T-cell (primary cell): ENCODE measurements around the gene AGER. TPM values are rescaled to one million over a fixed set of nuclear protein-coding genes. Genes with fewer than 3 reads are reported as not detected.
"Not testable (repeated sequence)": the region's sequence is repeated elsewhere in the genome, so short reads cannot be mapped to it uniquely, and the experiment has no call there.

Experiments used
- ATAC-seq, 4 experiments: fragments of 200-7000 bp in 3 of 4; fragments of 150-1000 bp in 1 of 4; cut with Tn5 transposase; replicated peaks in 1 of 4; 1 replicate in 3 of 4; 2 replicates in 1 of 4; pipeline ENCODE4 v1.10.0; 2021; ENCODE audit warnings: moderate library complexity in 3 of 4, mild to moderate bottlenecking in 2 of 4, moderate number of reproducible peaks in 1 of 4
- CTCF ChIA-PET, 2 donors: fragments of 300-600 bp; sonication (Branson Sonifier 250); formaldehyde crosslinking; loops; one replicate each; lab custom pipeline; 2022; ENCODE audit warnings: antibody characterized with exemption in 2 of 2; lab: Charles Lee
- POLR2A ChIA-PET, 2 donors: fragments of 300-600 bp; sonication (Branson Sonifier 250); formaldehyde crosslinking; loops; one replicate each; lab custom pipeline; 2022; ENCODE audit warnings: antibody characterized with exemption in 2 of 2; lab: Charles Lee
- DNase-seq, 35 experiments: peaks; one replicate each; pipeline versions ENCODE4 v3.0.0 to v3.0.0-alpha.2; 2013 to 2023
- H3K27ac ChIP-seq: one replicate; pipeline ENCODE4 v1.5.1; 2013; ENCODE audit warnings: low read length
- H3K27me3 ChIP-seq, 2 experiments: replicated peaks in 1 of 2; 1 replicate in 1 of 2; 2 replicates in 1 of 2; pipeline versions ENCODE4 v1.6.1 to v1.7.0; 2013; ENCODE audit warnings: low read length in 1 of 2, mixed read lengths in 1 of 2; ENCODE audit not compliant: control insufficient read depth in 2 of 2, insufficient read depth in 2 of 2; ENCODE audit errors: extremely low read depth in 1 of 2
- H3K36me3 ChIP-seq, 2 donors: 1 replicate in 1 of 2; 2 replicates in 1 of 2; pipeline versions ENCODE4 v1.6.1 to v1.7.0; 2013; ENCODE audit warnings: low read length in 1 of 2; ENCODE audit not compliant: control insufficient read depth in 2 of 2, insufficient read depth in 1 of 2; ENCODE audit errors: extremely low read depth in 1 of 2
- H3K4me1 ChIP-seq, 2 experiments: 1 replicate in 1 of 2; 2 replicates in 1 of 2; pipeline versions ENCODE4 v1.6.1 to v1.7.0; 2013; ENCODE audit warnings: low read length in 2 of 2, mixed read lengths in 1 of 2; ENCODE audit not compliant: insufficient read depth in 2 of 2, control insufficient read depth in 1 of 2; ENCODE audit errors: extremely low read depth in 1 of 2
- H3K4me3 ChIP-seq, 2 donors: 1 replicate in 1 of 2; 2 replicates in 1 of 2; pipeline versions ENCODE4 v1.5.1 to v1.7.0; 2013; ENCODE audit warnings: mild to moderate bottlenecking in 2 of 2, low read length in 1 of 2, moderate library complexity in 1 of 2; ENCODE audit not compliant: control insufficient read depth in 1 of 2; ENCODE audit errors: extremely low read depth in 1 of 2
- H3K9me3 ChIP-seq: 2 replicates; pipeline ENCODE4 v1.7.0; 2013
- H3K27ac Mint-ChIP-seq, 2 donors: one replicate each; pipeline ENCODE4 v1.8.0; 2020 to 2021; ENCODE audit warnings: mild to moderate bottlenecking in 2 of 2, mixed read lengths in 2 of 2
- H3K27me3 Mint-ChIP-seq, 2 donors: one replicate each; pipeline ENCODE4 v1.8.0; 2021 to 2022; ENCODE audit warnings: mixed read lengths in 2 of 2
- H3K36me3 Mint-ChIP-seq: one replicate; pipeline ENCODE4 v1.8.0; 2021; ENCODE audit warnings: mixed read lengths
- H3K4me1 Mint-ChIP-seq, 3 donors: one replicate each; pipeline ENCODE4 v1.8.0; 2020 to 2022; ENCODE audit warnings: mixed read lengths in 3 of 3, mild to moderate bottlenecking in 1 of 3
- H3K4me3 Mint-ChIP-seq, 3 donors: one replicate each; pipeline ENCODE4 v1.8.0; 2020 to 2022; ENCODE audit warnings: mild to moderate bottlenecking in 3 of 3, mixed read lengths in 3 of 3, moderate library complexity in 3 of 3
- H3K9me3 Mint-ChIP-seq, 3 donors: one replicate each; pipeline ENCODE4 v1.8.0; 2020 to 2022; ENCODE audit warnings: mixed read lengths in 3 of 3
- WGBS: methylation state at CpG from one replicate; pipeline ENCODE4 v1.1.5; 2013; ENCODE audit warnings: missing lambda C conversion rate; ENCODE audit not compliant: insufficient coverage; 5-methylcytosine and 5-hydroxymethylcytosine counted together
- total RNA-seq, 35 experiments: library from RNA in 6 of 35; stranded (reverse) in 6 of 35; fragments of 120-200 nt in 1 of 35; gene quantifications; one replicate each; pipeline versions ENCODE4 v1.2.1 to v1.2.4 and lab custom pipeline; 2013 to 2026

Gene AGER
- total RNA-seq, 5 donors from 2014 or later (not counting 1 experiment from before 2014, with no cell fraction given), result 42.6 to 81.4 (median 67.7) TPM

DNA sequence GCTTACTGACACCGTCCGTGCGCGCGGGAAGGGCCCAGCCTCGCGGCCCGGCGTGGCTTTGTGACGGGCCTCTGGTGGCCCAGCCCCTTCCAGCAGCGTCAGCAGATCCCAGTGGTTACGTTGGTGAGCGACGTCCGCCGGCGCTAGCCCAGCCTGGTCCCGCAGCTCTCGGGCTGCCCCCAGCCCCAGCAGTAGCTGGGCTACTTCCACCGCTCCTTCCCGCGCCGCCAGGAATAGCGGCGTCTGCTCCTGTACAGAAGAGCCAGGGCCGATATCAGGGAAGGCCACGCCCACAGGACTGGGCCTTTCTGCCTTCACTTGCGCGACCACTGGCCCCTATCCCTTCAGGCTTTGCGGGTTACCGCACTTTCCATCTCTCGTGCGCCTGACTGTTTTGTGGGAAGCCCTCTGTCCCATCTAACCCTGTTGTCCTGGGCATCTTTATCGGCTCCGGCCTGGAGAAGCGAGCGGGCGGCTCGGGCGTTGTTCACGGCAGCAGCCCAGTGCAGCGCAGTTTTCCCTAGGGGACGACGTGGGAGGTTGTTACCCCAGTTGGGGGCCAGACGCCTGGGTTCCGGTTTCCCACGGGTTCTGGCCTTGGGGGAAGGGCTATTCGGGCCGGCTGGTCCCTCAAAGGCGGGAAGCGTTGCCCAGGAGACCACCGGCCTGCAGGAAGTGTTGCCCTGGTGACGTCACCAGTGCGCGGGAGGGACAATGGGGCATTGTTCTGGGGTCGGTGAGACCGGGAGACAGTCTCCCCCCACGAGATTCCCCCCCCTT lies 12.0 kb upstream of the AGER start:
- Histone ChIP-seq H3K27me3 (peaks cover 0 to 9% of the 10 kb centered on the region in 2 experiments), H3K9me3 (no peaks in the 10 kb centered on the region), H3K4me1 (peaks cover 24 to 47% of the 10 kb centered on the region in 2 experiments), H3K4me3 (peak overlapping the region; percentile 87 to 91), H3K27ac (peak overlapping the region; percentile 98), H3K36me3 (peaks cover 0 to 4% of the 10 kb centered on the region in 2 donors)
- ATAC-seq (peak in 3 of 4 experiments; percentile 79 to 83 (median 80)), DNase-seq (peak in 27 of 35 experiments; percentile 21 to 74 (median 37))
- peak overlapping the region; percentile 95 to 97 (median 95) for H3K4me3 Mint-ChIP-seq
- H3K9me3 Mint-ChIP-seq, result no peaks in the 10 kb centered on the region
- peak overlapping the region; percentile 99 for H3K27ac Mint-ChIP-seq
- under 1% methylated on average over 51 of the region's 58 CpGs for WGBS
- H3K4me1 Mint-ChIP-seq, result peaks cover 27 to 37% (median 34%) of the 10 kb centered on the region in 3 donors
- peaks cover 0 to under 1% of the 10 kb centered on the region in 2 donors for H3K27me3 Mint-ChIP-seq
- CTCF ChIA-PET, result interaction anchor here in 1 of 2 donors (1.0 to 1.3 kb wide), 4 partner anchors 19 to 77 kb away, joined by 4 to 6 read pairs (median 4); partner anchors contain the start of gene ATF6B
- peaks cover 9% of the 10 kb centered on the region for H3K36me3 Mint-ChIP-seq
- POLR2A ChIA-PET, result interaction anchor here (0.5 to 1.5 kb wide), 5 partner anchors 61 to 1081 kb away, joined by 3 to 10 read pairs (median 5); partner anchors contain the start of genes DXO (in 1 of the 2) and TAP1 (in 1 of the 2)

DNA sequence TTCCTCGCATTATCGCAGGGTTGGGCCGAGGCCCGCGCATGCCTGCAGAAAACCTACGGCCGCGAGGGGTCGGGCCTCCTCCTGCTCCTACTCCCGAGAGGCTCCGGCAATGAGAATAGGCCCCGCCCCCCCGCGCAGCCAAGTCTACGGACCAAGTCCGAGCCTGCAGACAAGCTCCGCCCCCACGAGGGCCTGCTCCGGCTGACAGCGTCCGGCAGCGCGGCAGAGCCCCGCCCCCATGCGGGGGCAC lies 11.5 kb upstream of the AGER start:
- Mint-ChIP-seq H3K27ac (peak overlapping the region; percentile 99), H3K9me3 (no peaks in the 10 kb centered on the region), H3K36me3 (peaks cover 11% of the 10 kb centered on the region), H3K4me1 (peaks cover 27 to 39% (median 37%) of the 10 kb centered on the region in 3 donors), H3K4me3 (peak overlapping the region; percentile 95 to 97 (median 95)), H3K27me3 (no peaks in the 10 kb centered on the region)
- Histone ChIP-seq H3K4me1 (peaks cover 24 to 51% of the 10 kb centered on the region in 2 experiments), H3K27me3 (peaks cover 0 to 3% of the 10 kb centered on the region in 2 experiments), H3K9me3 (no peaks in the 10 kb centered on the region), H3K4me3 (peak overlapping the region; percentile 87 to 91), H3K36me3 (peaks cover 0 to 8% of the 10 kb centered on the region in 2 donors), H3K27ac (peak overlapping the region; percentile 93)
- WGBS, result 0% methylated on average over 25 of the region's 25 CpGs
- DNase-seq (peak; percentile 92 to 100 (median 97)), ATAC-seq (peak; percentile 80 to 83 (median 82))
- ChIA-PET POLR2A (interaction anchor here (0.5 to 1.5 kb wide), 4 partner anchors 224 to 1082 kb away, joined by 3 to 10 read pairs (median 4); partner anchors contain the start of genes DXO (in 1 of the 2) and TAP1 (in 1 of the 2)), CTCF (interaction anchor here in 1 of 2 donors (1.0 to 1.3 kb wide), 4 partner anchors 18 to 77 kb away, joined by 4 to 6 read pairs (median 4); partner anchors contain the start of gene ATF6B)

DNA sequence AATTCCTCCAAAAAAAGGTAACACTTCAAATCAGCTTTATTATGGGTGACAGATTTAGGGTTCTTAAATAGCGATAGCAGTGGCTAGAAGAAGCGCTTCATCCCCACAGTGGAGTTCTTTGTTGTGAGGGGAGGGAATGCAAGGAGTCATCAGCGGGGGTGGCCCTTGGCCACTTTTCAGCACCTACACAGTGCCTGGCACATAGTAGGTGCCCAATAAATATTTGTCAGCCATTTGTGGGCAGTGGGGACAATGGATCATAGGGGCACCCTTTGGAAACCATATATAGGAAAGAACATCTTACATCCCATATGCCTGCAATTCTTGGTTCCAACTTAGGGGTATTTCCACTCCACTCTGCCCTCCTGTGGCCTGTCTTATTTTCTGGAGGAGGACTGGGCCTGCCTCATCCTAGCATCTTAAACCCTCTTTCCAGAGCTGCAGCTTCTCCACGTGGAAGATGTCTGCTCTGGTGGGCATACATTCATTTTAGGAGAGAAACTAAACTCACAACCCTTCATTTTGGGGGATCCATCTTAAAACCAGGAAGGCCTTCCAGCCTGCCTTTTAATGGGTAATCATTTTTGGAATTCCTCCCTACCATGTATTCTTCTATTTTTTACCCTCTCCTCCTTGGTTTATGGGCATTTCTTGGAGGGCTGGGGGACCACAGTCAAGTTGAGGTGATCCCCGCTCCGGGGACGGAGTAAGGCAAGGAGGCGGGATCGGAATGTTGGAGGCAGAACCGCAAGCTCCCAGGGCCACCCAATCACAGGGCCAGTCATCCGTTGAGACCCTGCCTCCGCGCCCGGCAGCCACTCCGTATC lies 11.0 kb upstream of the AGER start:
- Histone ChIP-seq H3K9me3 (no peaks in the 10 kb centered on the region), H3K4me3 (peak overlapping the region; percentile 87 to 91), H3K4me1 (peaks cover 24 to 51% of the 10 kb centered on the region in 2 experiments), H3K36me3 (peaks cover 0 to 8% of the 10 kb centered on the region in 2 donors), H3K27ac (peak overlapping the region; percentile 93), H3K27me3 (peaks cover 0 to 3% of the 10 kb centered on the region in 2 experiments)
- ChIA-PET CTCF (interaction anchor here in 1 of 2 donors (1.0 to 1.3 kb wide), 4 partner anchors 18 to 76 kb away, joined by 4 to 6 read pairs (median 4); partner anchors contain the start of gene ATF6B), POLR2A (interaction anchor here in 1 of 2 donors (0.7 to 1.5 kb wide), 3 partner anchors 223 to 1083 kb away, joined by 3 to 10 read pairs (median 5); partner anchors contain the start of genes DXO and TAP1)
- no peaks in the 10 kb centered on the region for H3K27me3 Mint-ChIP-seq
- ATAC-seq, result no peak
- peak in 7 of 35 experiments; percentile 15 to 66 (median 29) for DNase-seq
- no peaks in the 10 kb centered on the region for H3K9me3 Mint-ChIP-seq
- peak overlapping the region; percentile 95 to 97 (median 95) for H3K4me3 Mint-ChIP-seq
- H3K4me1 Mint-ChIP-seq, result peaks cover 27 to 39% (median 37%) of the 10 kb centered on the region in 3 donors
- 0% methylated on average over 7 of the region's 15 CpGs for WGBS
- H3K36me3 Mint-ChIP-seq, result peaks cover 14% of the 10 kb centered on the region
- peak overlapping the region; percentile 99 for H3K27ac Mint-ChIP-seq

- 100% methylated on average over 4 of the region's 4 CpGs for WGBS
- peak overlapping the region; percentile 99 for H3K27ac Mint-ChIP-seq
- H3K4me3 ChIP-seq, result peak overlapping the region in 1 of 2 donors; percentile 91
- no peaks in the 10 kb centered on the region for H3K9me3 ChIP-seq
- H3K36me3 ChIP-seq, result peaks cover 0 to 8% of the 10 kb centered on the region in 2 donors
- no peak for ATAC-seq
- peaks cover 27 to 39% (median 38%) of the 10 kb centered on the region in 3 donors for H3K4me1 Mint-ChIP-seq
- ChIA-PET POLR2A (interaction anchor here in 1 of 2 donors (1.5 kb wide), 1 partner anchor 223 kb away, joined by 5 read pairs; the partner anchor contains the start of gene DXO), CTCF (no interaction called here)
- no peak for DNase-seq
- H3K27me3 Mint-ChIP-seq, result no peaks in the 10 kb centered on the region
- peaks cover 24 to 54% of the 10 kb centered on the region in 2 experiments for H3K4me1 ChIP-seq
- peaks cover 14% of the 10 kb centered on the region for H3K36me3 Mint-ChIP-seq
- H3K9me3 Mint-ChIP-seq, result no peaks in the 10 kb centered on the region
- H3K4me3 Mint-ChIP-seq, result peak overlapping the region; percentile 96 to 97 (median 97)
- H3K27ac ChIP-seq, result peak overlapping the region; percentile 93
- peaks cover 0 to 3% of the 10 kb centered on the region in 2 experiments for H3K27me3 ChIP-seq
Observed at GRCh38 chr6:32194388-32194787, 10.3 kb upstream of the AGER start.

DNA sequence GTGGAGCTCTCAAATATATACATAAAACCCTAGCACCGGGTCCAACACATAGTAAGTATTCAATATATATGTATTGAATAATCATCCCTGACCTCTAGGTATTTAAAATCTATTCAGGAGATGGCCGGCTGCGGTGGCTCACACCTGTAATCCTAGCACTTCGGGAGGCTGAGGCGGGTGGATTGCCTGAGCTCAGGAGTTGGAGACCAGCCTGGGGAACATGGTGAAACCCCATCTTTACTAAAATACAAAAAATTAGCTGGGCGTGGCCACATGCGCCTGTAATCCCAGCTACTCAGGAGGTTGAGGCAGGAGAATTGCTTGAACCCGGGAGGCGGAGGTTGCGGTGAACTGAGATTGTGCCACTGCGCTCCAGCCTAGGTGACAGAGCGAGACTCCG lies 9.0 kb upstream of the AGER start:
- not testable (repeated sequence) for H3K27me3 ChIP-seq, ATAC-seq, DNase-seq, H3K9me3 Mint-ChIP-seq, H3K27me3 Mint-ChIP-seq, H3K9me3 ChIP-seq
- Mint-ChIP-seq H3K4me1 (peaks cover 39 to 51% (median 50%) of the 10 kb centered on the region in 3 donors), H3K27ac (peak overlapping the region; percentile 99), H3K4me3 (peak overlapping the region; percentile 96 to 97 (median 97)), H3K36me3 (peaks cover 23% of the 10 kb centered on the region)
- H3K27ac ChIP-seq, result peak overlapping the region; percentile 93
- CTCF ChIA-PET, result interaction anchor here in 1 of 2 donors (0.8 to 1.3 kb wide), 2 partner anchors 16 to 779 kb away, joined by 3 to 4 read pairs; no protein-coding TSS in a partner anchor
- POLR2A ChIA-PET, result interaction anchor here (0.6 to 1.4 kb wide), 3 partner anchors 10 to 16 kb away, joined by 3 to 5 read pairs (median 3); no protein-coding TSS in a partner anchor
- H3K4me3 ChIP-seq, result peak overlapping the region; percentile 95 to 97
- peaks cover 0 to 14% of the 10 kb centered on the region in 2 donors for H3K36me3 ChIP-seq
- peaks cover 32 to 67% of the 10 kb centered on the region in 2 experiments for H3K4me1 ChIP-seq
- 40% methylated on average over 1 of the region's 13 CpGs for WGBS
